K562 (cell line): ENCODE results near the gene C11orf98. TPM values are rescaled to one million over a fixed set of nuclear protein-coding genes. Genes with fewer than 3 reads are reported as not detected.
A peak's percentile ranks its signal among the peaks of the same experiment; 100 is the strongest.

ENCODE experiments used
- ATF6 ChIP-seq: sonication (generic); formaldehyde crosslinking; IDR thresholded peaks from 2 replicates; pipeline ENCODE4 v1.4.0; 2020; ENCODE audit warnings: mild to moderate bottlenecking, missing genetic modification reagents
- BHLHE40 ChIP-seq: IDR thresholded peaks from 2 replicates; pipeline ENCODE4 v1.6.1; 2011; ENCODE audit warnings: low read length, improper control_type of control experiment
- CHD2 ChIP-seq: IDR thresholded peaks from 2 replicates; pipeline ENCODE4 v1.6.1; 2011; ENCODE audit warnings: low read depth, low read length
- CREB5 ChIP-seq: fragments of 250-450 bp; sonication (Bioruptor Pico); IDR thresholded peaks from 2 replicates; pipeline ENCODE4 v1.5.0; 2020; ENCODE audit warnings: mild to moderate bottlenecking
- DACH1 ChIP-seq: fragments of 450-650 bp; IDR thresholded peaks from 2 replicates; pipeline ENCODE4 v1.6.1; 2018; ENCODE audit not compliant: partially characterized antibody
- EHMT2 ChIP-seq: fragments of 450-650 bp; IDR thresholded peaks from 2 replicates; pipeline ENCODE4 v1.6.1; 2018; ENCODE audit warnings: antibody characterized with exemption
- ETS2 ChIP-seq: IDR thresholded peaks from 2 replicates; pipeline ENCODE4 v1.6.1; 2016; ENCODE audit warnings: borderline replicate concordance, missing genetic modification characterization, mild to moderate bottlenecking, moderate library complexity, missing compliant biosample characterization; ENCODE audit not compliant: poor library complexity, severe bottlenecking
- EWSR1 ChIP-seq: fragments of 450-650 bp; IDR thresholded peaks from 2 replicates; pipeline ENCODE4 v1.6.1; 2018; ENCODE audit warnings: borderline replicate concordance, mild to moderate bottlenecking, low read depth, moderate library complexity; ENCODE audit not compliant: partially characterized antibody
- FOXA3 ChIP-seq, 2 experiments: fragments of 450-650 bp in 1 of 2; sonication (generic) in 1 of 2; formaldehyde crosslinking; IDR thresholded peaks in 1 of 2; conservative IDR thresholded peaks in 1 of 2; 2 replicates each; pipeline versions ENCODE4 v1.4.0 to v1.8.0; 2020 to 2022; ENCODE audit warnings: mild to moderate bottlenecking in 2 of 2, missing genetic modification reagents in 1 of 2
- GABPB2 ChIP-seq: fragments of 250-450 bp; sonication (Bioruptor Pico); conservative IDR thresholded peaks from 2 replicates; pipeline ENCODE4 v1.5.1; 2021; ENCODE audit warnings: mild to moderate bottlenecking
- KLF10 ChIP-seq: fragments of 250-450 bp; sonication (Bioruptor Pico); IDR thresholded peaks from 2 replicates; pipeline ENCODE4 v1.6.1; 2021; ENCODE audit warnings: matching md5 sums
- NR2C1 ChIP-seq, 2 experiments: fragments of 450-650 bp; IDR thresholded peaks; 2 replicates each; pipeline ENCODE4 v1.6.1; 2017; ENCODE audit warnings: mild to moderate bottlenecking in 2 of 2, antibody characterized with exemption in 1 of 2, inconsistent platforms in 1 of 2, missing compliant biosample characterization in 1 of 2, missing genetic modification characterization in 1 of 2
- OTX1 ChIP-seq: fragments of 450-650 bp; formaldehyde crosslinking; IDR thresholded peaks from 2 replicates; pipeline ENCODE4 v1.4.0; 2022; ENCODE audit warnings: mild to moderate bottlenecking
- PHB2 ChIP-seq: fragments of 450-650 bp; IDR thresholded peaks from 2 replicates; pipeline ENCODE4 v1.6.1; 2017; ENCODE audit warnings: low read depth
- POLR2G ChIP-seq: fragments of 200-400 bp; formaldehyde crosslinking; IDR thresholded peaks from 2 replicates; pipeline ENCODE4 v1.6.1; 2017; ENCODE audit warnings: low read depth, mild to moderate bottlenecking, antibody characterized with exemption, low read length, moderate library complexity
- SMAD4 ChIP-seq: fragments of 250-450 bp; sonication (Bioruptor Pico); conservative IDR thresholded peaks from 2 replicates; pipeline ENCODE4 v1.8.0; 2021; ENCODE audit warnings: inconsistent platforms, mild to moderate bottlenecking, moderate library complexity
- STAT5A ChIP-seq: IDR thresholded peaks from 2 replicates; pipeline ENCODE4 v1.6.1; 2012; ENCODE audit warnings: low read length, inconsistent platforms, borderline replicate concordance
- TGIF2 ChIP-seq: sonication (generic); formaldehyde crosslinking; IDR thresholded peaks from 2 replicates; pipeline ENCODE4 v1.8.1; 2022; ENCODE audit warnings: mild to moderate bottlenecking, missing genetic modification reagents, moderate library complexity
- ZNF282 ChIP-seq: sonication (generic); formaldehyde crosslinking; IDR thresholded peaks from 2 replicates; pipeline ENCODE4 v1.8.1; 2023; ENCODE audit warnings: missing genetic modification reagents
- ZNF561 ChIP-seq: fragments of 450-650 bp; formaldehyde crosslinking; conservative IDR thresholded peaks from 2 replicates; pipeline ENCODE4 v1.4.0; 2020; ENCODE audit warnings: mild to moderate bottlenecking, moderate library complexity
- polyA plus RNA-seq, 8 experiments: library from polyadenylated mRNA; depleted of rRNA in 4 of 8; stranded (reverse) in 5 of 8; unstranded in 3 of 8; fragments of >200 nt; fragmentation: Nextera tagmentation in 2 of 8; fragmentation: Illumina TruSeq in 1 of 8; extraction: Ambion mirVana in 2 of 8; extraction: Trizol in 1 of 8; gene quantifications; 2 replicates each; pipeline versions ENCODE4 v1.2.1 to v1.2.3, GENCODE V29; 2011 to 2014; ENCODE audit warnings: inconsistent platforms in 1 of 8, missing spikeins in 1 of 8
- total RNA-seq, 7 experiments: library from RNA; depleted of rRNA in 6 of 7; stranded (reverse); fragments of >200 nt in 6 of 7; fragmentation: Illumina TruSeq in 2 of 7; extraction: Trizol in 2 of 7; gene quantifications; 2 replicates each; pipeline versions ENCODE4 v1.2.1 to v1.2.3, GENCODE V29; 2011 to 2021; ENCODE audit warnings: low replicate concordance in 1 of 7
- TF ChIP-seq, protein P1 (sequence below): conservative IDR thresholded peaks from 2 replicates; pipeline ENCODE4 v1.6.1; 2011; ENCODE audit warnings: low read depth, mild to moderate bottlenecking, low read length; ENCODE audit not compliant: control insufficient read depth
- TF ChIP-seq, protein P2 (sequence below): fragments of 450-650 bp; formaldehyde crosslinking; IDR thresholded peaks from 2 replicates; pipeline ENCODE4 v1.4.0; 2022; ENCODE audit warnings: mild to moderate bottlenecking, moderate library complexity

C11orf98 gene
- total and polyA plus RNA-seq, 9 of the 15 experiments (the other 6 are each of a cell fraction or from before 2014, with no cell fraction given), result 103 to 352 (median 218) TPM

GRCh38 chr11:62621567-62622470, 43.2 kb downstream of the C11orf98 start, which contains the start of gene B3GAT3 (continued):
- TF ChIP-seq CREB5 (CRISPR knock-in tag) (no peak), DACH1 (peak; percentile 96), ETS2 (tag) (no peak), CHD2 (peak; percentile 87), FOXA3 (CRISPR knock-in tag; conservative IDR thresholded peaks at IDR 0.05 in 1 of 2, IDR thresholded peaks at IDR 0.05 in 1 of 2) (no peak; a peak in 1 of 4 replicates), GABPB2 (CRISPR knock-in tag) (no peak), EHMT2 (no peak), BHLHE40 (peak; percentile 83), ZNF561 (no peak), POLR2G (peak; percentile 93), STAT5A (peak; percentile 26; the same call in 1 of the 2 replicates), EWSR1 (no peak), SMAD4 (CRISPR knock-in tag) (peak; percentile 61), NR2C1 (IDR thresholded peaks at IDR 0.05) (peak; percentile 60; the same call in 1 of the 2 replicates), NR2C1 (tag; IDR thresholded peaks at IDR 0.05) (peak; percentile 67; the same call in 1 of the 2 replicates), OTX1 (CRISPR knock-in tag) (0 out of 2 replicates have a peak, but pooled peaks have one; percentile 40), PHB2 (no peak), ATF6 (peak; percentile 37; the same call in 1 of the 2 replicates), TGIF2 (CRISPR knock-in tag) (peak; percentile 99), KLF10 (CRISPR knock-in tag) (no peak), ZNF282 (CRISPR knock-in tag) (no peak)
- TF ChIP-seq, protein P1, sequence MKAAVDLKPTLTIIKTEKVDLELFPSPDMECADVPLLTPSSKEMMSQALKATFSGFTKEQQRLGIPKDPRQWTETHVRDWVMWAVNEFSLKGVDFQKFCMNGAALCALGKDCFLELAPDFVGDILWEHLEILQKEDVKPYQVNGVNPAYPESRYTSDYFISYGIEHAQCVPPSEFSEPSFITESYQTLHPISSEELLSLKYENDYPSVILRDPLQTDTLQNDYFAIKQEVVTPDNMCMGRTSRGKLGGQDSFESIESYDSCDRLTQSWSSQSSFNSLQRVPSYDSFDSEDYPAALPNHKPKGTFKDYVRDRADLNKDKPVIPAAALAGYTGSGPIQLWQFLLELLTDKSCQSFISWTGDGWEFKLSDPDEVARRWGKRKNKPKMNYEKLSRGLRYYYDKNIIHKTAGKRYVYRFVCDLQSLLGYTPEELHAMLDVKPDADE, result peak; percentile 82; the same call in 1 of the 2 replicates
- TF ChIP-seq, protein P2, sequence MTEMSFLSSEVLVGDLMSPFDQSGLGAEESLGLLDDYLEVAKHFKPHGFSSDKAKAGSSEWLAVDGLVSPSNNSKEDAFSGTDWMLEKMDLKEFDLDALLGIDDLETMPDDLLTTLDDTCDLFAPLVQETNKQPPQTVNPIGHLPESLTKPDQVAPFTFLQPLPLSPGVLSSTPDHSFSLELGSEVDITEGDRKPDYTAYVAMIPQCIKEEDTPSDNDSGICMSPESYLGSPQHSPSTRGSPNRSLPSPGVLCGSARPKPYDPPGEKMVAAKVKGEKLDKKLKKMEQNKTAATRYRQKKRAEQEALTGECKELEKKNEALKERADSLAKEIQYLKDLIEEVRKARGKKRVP (CRISPR knock-in tag), result no peak
